22Rv1 (cell line): Measurements from ENCODE around the gene C2orf78.

ENCODE experiments used
- H3K27ac ChIP-seq: fragments of 450-650 bp; 2 replicates; pipeline ENCODE4 v1.5.1; 2017
- ZFX ChIP-seq: fragments of 450-650 bp; IDR thresholded peaks from 2 replicates; pipeline ENCODE4 v1.6.1; 2017; ENCODE audit warnings: antibody characterized with exemption, borderline replicate concordance
- TF ChIP-seq, protein P1 (sequence below): fragments of 450-650 bp; IDR thresholded peaks from 2 replicates; pipeline ENCODE4 v1.5.1; 2017; ENCODE audit warnings: mild to moderate bottlenecking

C2orf78 gene

DNA sequence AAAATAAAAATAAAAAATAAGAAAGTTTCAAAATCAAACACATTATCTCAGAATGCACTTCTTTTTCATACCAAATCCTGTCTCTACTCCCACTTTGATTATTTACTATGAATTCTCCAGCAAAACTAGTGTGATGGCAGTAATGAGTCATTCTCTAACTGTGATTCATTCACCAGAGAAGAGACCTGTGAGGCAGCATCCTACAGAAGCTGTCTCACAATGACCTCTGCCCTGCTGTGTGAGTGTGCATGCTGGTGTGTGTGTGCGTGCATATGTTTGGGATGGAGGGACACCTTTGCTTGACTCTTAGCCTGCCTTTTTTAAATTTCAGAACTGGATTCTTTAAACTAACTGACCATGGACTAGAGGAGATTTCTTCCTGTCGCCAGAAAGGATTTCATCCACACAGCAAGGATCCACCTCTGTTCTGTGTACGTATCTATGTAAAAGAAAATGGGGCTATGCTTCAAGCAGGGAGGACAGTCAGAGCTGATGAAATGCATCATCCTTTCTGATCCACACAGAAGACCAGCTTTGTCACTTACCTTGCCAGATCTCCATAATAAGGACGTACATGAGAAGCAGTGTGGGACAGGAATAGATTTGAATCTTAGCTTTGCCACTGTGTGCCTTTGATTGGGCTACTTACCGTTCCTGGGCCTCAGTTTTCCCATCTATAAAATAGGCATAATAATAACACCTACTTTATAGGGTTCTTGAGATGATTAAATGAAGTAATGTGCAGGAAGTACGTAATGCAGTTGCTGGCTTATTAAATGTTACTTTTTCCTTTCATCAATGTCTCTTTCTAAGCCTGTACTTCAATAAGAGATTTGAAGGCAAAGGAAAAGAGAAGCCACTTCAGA lies 76.0 kb downstream of the C2orf78 start:
- H3K27ac ChIP-seq: no peak overlapping the region

GRCh38 chr2:73862987-73863386 lies 79.0 kb downstream of the C2orf78 start:
- no peak for TF ChIP-seq ZFX
- TF ChIP-seq, protein P1, sequence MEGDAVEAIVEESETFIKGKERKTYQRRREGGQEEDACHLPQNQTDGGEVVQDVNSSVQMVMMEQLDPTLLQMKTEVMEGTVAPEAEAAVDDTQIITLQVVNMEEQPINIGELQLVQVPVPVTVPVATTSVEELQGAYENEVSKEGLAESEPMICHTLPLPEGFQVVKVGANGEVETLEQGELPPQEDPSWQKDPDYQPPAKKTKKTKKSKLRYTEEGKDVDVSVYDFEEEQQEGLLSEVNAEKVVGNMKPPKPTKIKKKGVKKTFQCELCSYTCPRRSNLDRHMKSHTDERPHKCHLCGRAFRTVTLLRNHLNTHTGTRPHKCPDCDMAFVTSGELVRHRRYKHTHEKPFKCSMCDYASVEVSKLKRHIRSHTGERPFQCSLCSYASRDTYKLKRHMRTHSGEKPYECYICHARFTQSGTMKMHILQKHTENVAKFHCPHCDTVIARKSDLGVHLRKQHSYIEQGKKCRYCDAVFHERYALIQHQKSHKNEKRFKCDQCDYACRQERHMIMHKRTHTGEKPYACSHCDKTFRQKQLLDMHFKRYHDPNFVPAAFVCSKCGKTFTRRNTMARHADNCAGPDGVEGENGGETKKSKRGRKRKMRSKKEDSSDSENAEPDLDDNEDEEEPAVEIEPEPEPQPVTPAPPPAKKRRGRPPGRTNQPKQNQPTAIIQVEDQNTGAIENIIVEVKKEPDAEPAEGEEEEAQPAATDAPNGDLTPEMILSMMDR: no peak
- H3K27ac ChIP-seq: no peak overlapping the region

More for the DNA sequence above, 76.0 kb downstream of the C2orf78 start:
- TF ChIP-seq, protein P1: no peak
- TF ChIP-seq ZFX: no peak
